ENCODE measurements around the gene OSTN.

OSTN gene

DNA sequence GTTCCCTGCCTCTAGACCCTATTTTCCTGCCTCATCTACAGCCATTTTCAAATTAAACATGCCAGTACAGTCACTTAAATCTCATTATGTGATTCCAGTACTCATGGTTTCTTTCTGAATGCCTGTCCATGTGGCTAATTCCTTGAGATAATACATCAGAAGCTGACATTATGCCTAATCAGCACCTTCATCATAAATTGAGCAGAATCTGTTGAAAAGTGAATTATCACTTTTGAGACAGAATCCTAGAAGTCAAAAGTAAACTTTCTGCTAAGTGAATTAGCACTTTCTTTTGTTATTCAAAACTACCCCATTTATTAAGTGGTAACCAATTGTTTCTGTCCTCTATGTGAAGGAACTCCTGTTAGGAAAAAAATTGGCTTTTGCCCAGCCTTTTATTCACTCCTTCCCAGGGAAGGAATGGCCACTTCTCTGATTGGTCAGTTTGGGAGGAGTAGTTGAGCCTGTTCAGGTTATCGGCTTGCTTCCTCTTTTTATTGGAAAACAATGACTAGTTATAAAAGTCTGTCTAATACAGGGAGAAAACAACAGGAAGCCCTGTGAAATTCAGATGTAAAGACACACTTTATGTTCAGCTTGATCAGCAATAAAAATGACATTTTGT lies 40.5 kb downstream of the OSTN start:
- TF ChIP-seq GLIS3 (CRISPR knock-in tag; IDR thresholded peaks at IDR 0.05): no peak
- no peak for ATAC-seq

DNA sequence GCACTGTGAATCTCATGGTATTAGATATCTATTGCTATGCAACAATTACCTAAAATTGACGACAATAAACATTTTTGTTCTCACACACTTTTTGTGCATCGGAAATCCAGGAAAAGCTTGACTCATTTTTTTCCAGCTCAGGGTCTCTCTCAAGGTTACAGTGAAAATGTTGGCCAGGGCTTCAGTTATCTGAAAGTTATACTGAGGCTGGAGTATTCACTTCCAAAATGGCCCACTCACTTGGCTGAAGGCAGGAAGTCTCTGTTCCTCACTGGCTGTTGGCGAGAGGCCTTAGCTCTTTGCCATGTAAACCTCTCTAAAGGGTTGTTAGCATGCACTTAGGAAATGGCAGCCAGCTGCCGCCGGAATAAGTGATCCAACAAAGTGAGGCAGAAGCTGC lies 41.4 kb downstream of the OSTN start:
- no peak for ATAC-seq

DNA sequence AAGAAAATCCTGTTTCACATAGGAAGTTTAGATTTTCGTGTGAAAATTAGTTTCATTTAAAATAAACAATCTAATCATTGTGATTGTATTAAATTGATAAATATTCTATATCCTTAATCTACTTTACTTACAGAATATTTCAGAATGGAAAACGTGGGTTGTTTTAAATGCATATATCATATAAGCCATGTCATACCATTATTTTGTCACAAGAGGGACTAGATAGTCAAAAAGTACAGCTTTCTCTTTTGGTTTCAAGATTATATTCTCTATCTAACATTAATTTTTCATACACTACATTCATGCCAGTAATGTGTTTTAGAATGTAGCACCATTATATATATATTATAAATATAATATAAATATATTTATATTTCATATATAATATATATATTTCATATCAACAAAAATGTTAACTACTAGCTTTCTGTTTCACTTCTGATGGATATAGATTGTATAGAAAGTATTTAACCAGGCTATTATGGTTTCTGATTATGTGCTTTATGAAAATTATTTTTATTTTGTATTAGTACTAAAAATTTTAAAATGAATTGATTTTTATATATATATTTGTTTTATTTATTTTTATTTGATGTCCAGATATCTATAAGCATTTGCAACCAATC lies 45.3 kb downstream of the OSTN start:
- 0 out of 3 replicates have a peak, but pooled peaks have one; percentile 44 for ATAC-seq

More for the DNA sequence above, 41.4 kb downstream of the OSTN start:
- TF ChIP-seq, protein P1, sequence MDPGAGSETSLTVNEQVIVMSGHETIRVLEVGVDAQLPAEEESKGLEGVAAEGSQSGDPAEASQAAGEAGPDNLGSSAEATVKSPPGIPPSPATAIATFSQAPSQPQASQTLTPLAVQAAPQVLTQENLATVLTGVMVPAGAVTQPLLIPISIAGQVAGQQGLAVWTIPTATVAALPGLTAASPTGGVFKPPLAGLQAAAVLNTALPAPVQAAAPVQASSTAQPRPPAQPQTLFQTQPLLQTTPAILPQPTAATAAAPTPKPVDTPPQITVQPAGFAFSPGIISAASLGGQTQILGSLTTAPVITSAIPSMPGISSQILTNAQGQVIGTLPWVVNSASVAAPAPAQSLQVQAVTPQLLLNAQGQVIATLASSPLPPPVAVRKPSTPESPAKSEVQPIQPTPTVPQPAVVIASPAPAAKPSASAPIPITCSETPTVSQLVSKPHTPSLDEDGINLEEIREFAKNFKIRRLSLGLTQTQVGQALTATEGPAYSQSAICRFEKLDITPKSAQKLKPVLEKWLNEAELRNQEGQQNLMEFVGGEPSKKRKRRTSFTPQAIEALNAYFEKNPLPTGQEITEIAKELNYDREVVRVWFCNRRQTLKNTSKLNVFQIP (CRISPR knock-in tag; IDR thresholded peaks at IDR 0.05; ENCODE audit: borderline replicate concordance, low read depth): no peak
- no peak for TF ChIP-seq ZFP3 (CRISPR knock-in tag; IDR thresholded peaks at IDR 0.05)
- TF ChIP-seq, protein P2, sequence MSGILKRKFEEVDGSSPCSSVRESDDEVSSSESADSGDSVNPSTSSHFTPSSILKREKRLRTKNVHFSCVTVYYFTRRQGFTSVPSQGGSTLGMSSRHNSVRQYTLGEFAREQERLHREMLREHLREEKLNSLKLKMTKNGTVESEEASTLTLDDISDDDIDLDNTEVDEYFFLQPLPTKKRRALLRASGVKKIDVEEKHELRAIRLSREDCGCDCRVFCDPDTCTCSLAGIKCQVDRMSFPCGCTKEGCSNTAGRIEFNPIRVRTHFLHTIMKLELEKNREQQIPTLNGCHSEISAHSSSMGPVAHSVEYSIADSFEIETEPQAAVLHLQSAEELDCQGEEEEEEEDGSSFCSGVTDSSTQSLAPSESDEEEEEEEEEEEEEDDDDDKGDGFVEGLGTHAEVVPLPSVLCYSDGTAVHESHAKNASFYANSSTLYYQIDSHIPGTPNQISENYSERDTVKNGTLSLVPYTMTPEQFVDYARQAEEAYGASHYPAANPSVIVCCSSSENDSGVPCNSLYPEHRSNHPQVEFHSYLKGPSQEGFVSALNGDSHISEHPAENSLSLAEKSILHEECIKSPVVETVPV (CRISPR knock-in tag; IDR thresholded peaks at IDR 0.05): no peak
- TF ChIP-seq TOX (CRISPR knock-in tag; IDR thresholded peaks at IDR 0.05; ENCODE audit: borderline replicate concordance): no peak
- no peak for TF ChIP-seq ZNF565 (CRISPR knock-in tag; conservative IDR thresholded peaks at IDR 0.05; ENCODE audit: low read depth)
- no peak for TF ChIP-seq ARNTL (CRISPR knock-in tag; IDR thresholded peaks at IDR 0.05; ENCODE audit: borderline replicate concordance, low read depth)
- TF ChIP-seq SNAI2 (CRISPR knock-in tag; IDR thresholded peaks at IDR 0.05): no peak
- TF ChIP-seq, protein P3, sequence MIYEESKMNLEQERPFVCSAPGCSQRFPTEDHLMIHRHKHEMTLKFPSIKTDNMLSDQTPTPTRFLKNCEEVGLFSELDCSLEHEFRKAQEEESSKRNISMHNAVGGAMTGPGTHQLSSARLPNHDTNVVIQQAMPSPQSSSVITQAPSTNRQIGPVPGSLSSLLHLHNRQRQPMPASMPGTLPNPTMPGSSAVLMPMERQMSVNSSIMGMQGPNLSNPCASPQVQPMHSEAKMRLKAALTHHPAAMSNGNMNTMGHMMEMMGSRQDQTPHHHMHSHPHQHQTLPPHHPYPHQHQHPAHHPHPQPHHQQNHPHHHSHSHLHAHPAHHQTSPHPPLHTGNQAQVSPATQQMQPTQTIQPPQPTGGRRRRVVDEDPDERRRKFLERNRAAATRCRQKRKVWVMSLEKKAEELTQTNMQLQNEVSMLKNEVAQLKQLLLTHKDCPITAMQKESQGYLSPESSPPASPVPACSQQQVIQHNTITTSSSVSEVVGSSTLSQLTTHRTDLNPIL (CRISPR knock-in tag; IDR thresholded peaks at IDR 0.05; ENCODE audit: low read depth): no peak
- no peak for TF ChIP-seq BACH2 (CRISPR knock-in tag; IDR thresholded peaks at IDR 0.05; ENCODE audit: borderline replicate concordance)
- TF ChIP-seq, protein P4, sequence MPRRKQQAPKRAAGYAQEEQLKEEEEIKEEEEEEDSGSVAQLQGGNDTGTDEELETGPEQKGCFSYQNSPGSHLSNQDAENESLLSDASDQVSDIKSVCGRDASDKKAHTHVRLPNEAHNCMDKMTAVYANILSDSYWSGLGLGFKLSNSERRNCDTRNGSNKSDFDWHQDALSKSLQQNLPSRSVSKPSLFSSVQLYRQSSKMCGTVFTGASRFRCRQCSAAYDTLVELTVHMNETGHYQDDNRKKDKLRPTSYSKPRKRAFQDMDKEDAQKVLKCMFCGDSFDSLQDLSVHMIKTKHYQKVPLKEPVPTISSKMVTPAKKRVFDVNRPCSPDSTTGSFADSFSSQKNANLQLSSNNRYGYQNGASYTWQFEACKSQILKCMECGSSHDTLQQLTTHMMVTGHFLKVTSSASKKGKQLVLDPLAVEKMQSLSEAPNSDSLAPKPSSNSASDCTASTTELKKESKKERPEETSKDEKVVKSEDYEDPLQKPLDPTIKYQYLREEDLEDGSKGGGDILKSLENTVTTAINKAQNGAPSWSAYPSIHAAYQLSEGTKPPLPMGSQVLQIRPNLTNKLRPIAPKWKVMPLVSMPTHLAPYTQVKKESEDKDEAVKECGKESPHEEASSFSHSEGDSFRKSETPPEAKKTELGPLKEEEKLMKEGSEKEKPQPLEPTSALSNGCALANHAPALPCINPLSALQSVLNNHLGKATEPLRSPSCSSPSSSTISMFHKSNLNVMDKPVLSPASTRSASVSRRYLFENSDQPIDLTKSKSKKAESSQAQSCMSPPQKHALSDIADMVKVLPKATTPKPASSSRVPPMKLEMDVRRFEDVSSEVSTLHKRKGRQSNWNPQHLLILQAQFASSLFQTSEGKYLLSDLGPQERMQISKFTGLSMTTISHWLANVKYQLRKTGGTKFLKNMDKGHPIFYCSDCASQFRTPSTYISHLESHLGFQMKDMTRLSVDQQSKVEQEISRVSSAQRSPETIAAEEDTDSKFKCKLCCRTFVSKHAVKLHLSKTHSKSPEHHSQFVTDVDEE (CRISPR knock-in tag; IDR thresholded peaks at IDR 0.05): no peak
- TF ChIP-seq ZC3H10 (CRISPR knock-in tag; IDR thresholded peaks at IDR 0.05): no peak
- TF ChIP-seq ZNF70 (CRISPR knock-in tag; IDR thresholded peaks at IDR 0.05): no peak
- TF ChIP-seq ESRRG (CRISPR knock-in tag; IDR thresholded peaks at IDR 0.05): no peak
- no peak for TF ChIP-seq OSR1 (CRISPR knock-in tag; IDR thresholded peaks at IDR 0.05)
- TF ChIP-seq ISL1 (CRISPR knock-in tag; IDR thresholded peaks at IDR 0.05): no peak
- no peak for TF ChIP-seq RARB (CRISPR knock-in tag; IDR thresholded peaks at IDR 0.05)
- no peak for TF ChIP-seq ZNF8 (CRISPR knock-in tag; IDR thresholded peaks at IDR 0.05)

More for the DNA sequence above, 45.3 kb downstream of the OSTN start:
- TF ChIP-seq OSR1 (CRISPR knock-in tag; IDR thresholded peaks at IDR 0.05) (no peak), ZFP30 (CRISPR knock-in tag; IDR thresholded peaks at IDR 0.05) (no peak), RARB (CRISPR knock-in tag; IDR thresholded peaks at IDR 0.05) (no peak), ISL1 (CRISPR knock-in tag; IDR thresholded peaks at IDR 0.05) (no peak), GLIS3 (CRISPR knock-in tag; IDR thresholded peaks at IDR 0.05) (no peak), ZNF8 (CRISPR knock-in tag; IDR thresholded peaks at IDR 0.05) (no peak), ZFP3 (CRISPR knock-in tag; IDR thresholded peaks at IDR 0.05) (no peak)
- TF ChIP-seq, protein P3 (CRISPR knock-in tag; IDR thresholded peaks at IDR 0.05; ENCODE audit: low read depth): no peak
- TF ChIP-seq, protein P4 (CRISPR knock-in tag; IDR thresholded peaks at IDR 0.05): no peak
- TF ChIP-seq, protein P2 (CRISPR knock-in tag; IDR thresholded peaks at IDR 0.05): no peak

All from SK-N-SH treated with all-trans-retinoic acid at 6 μM for 48 hours (cell line).